Measurements from ENCODE around the gene OLFM1.
"Not testable (repeated sequence)": the region's sequence is repeated elsewhere in the genome, so short reads cannot be mapped to it uniquely, and the experiment has no call there.

GRCh38 chr9:135162599-135162998 lies 75.1 kb downstream of the OLFM1 start:
- TF ChIP-seq CTCF (conservative IDR thresholded peaks at IDR 0.05); EZH2 (IDR thresholded peaks at IDR 0.05; ENCODE audit: low read depth): not testable (repeated sequence)

Measured in PC-9 (cell line).